IPS-NIHi7 (cell line): ENCODE results near the gene SZT2.
"Not testable (repeated sequence)": the region's sequence is repeated elsewhere in the genome, so short reads cannot be mapped to it uniquely, and the experiment has no call there.

Experiments
- DNase-seq: peaks from one replicate; pipeline ENCODE4 v3.0.0; 2012; ENCODE audit warnings: mixed read lengths; ENCODE audit errors: extremely low spot score

SZT2 gene

GRCh38 chr1:43363283-43363934 is 26.3 kb upstream of the SZT2 start:
- DNase-seq, result no peak

DNA sequence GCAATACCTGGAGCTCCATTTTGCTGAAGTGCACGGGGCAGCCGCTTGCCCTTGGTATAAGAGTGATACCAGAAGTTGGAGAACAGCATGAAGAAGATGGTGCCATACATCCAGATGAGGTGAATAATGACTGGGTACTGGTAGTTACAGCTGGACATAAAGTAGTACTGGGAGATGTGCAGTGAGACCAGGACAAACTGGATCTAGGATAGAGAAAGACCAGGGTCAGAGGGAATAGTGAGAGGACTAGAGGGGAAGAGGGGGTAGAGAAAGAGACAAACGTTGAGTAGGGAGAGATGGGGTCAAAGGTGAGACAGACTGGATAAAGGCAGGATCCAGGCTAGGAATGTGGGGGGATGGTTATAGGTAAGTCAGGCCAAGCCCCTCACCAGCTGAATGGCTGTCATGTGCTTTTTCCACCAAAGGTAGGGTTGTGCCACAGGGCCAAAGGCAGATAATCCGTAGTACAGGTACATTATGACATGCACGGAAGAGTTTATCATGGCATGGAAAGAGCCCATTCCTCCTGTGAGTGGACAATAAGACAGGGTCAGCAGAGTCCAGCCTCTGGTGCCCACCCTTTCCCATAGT is 25.7 kb upstream of the SZT2 start:
- DNase-seq, result no peak

- no peak for DNase-seq
These were observed 24.0 kb upstream of the SZT2 start for GRCh38 chr1:43365678-43366077.

DNA sequence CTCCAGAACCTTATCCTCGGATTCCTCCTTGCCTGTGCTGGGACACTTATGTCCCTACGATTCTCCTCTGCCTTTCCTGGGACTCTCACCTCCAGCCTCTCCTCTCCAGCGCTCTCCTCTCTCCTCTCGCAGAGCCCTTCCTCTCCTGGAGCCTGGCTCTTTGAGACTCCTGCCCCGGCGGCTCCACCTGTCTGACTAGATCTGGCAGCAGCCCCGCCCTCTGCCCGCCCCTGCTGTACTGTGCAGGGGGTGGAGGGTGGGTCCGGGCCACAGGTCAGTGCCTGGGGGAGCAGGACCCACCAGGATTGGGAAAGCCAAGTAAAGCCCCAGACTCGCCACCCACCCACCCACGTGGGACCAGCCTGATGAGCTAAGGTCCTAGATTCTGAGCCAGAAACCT is 23.5 kb upstream of the SZT2 start:
- DNase-seq, result peak; percentile 58

DNA sequence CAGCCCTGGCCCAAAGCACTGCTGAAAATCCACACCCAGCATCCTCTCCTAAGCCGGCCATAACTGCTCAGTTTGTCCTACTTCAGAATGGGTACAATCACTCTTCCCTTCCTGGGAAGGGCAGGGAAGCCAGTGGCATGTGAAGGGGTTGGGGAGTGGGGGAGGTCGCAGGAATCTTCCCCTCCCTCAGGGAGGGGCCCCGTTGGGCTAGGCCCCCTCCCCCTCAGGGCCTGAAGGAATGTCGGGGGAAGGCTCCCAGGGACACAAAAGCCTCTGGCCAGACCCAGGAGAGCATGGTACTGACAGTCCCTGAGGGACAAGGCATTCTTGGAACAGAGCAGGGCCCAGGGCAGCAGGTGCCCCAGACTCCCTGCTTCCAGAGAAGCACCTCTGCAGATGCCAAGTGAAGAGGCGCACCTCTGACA is 23.1 kb upstream of the SZT2 start:
- peak; percentile 25 for DNase-seq

GRCh38 chr1:43367026-43367903 is 22.4 kb upstream of the SZT2 start:
- DNase-seq, result peak; percentile 48

GRCh38 chr1:43367904-43368645 is 21.6 kb upstream of the SZT2 start, which contains the start of gene ELOVL1:
TSS of gene ELOVL1 (minus strand) at chr1:43368011. CDS start at chr1:43365609, 2,402 bp downstream.
- peak; percentile 97 for DNase-seq

DNA sequence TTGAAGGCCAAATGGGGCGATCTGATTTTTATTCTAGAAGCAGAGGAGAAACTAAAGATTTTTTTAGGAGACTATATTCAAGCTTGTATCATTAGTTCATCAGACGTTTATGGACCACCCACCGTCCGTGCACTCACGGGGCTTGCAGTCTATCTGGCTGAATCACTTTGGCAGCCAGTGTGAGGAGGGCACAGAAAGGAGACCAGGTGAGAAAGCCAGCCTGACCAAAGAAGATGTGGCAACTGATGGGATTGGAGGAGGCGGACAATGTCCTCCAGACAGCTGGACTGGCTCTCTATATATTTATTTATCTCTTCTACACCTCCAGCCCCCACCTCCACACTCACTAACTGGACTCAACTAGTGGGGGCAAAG is 21.1 kb upstream of the SZT2 start:
- DNase-seq, result no peak

- not testable (repeated sequence) for DNase-seq
These were observed 19.9 kb upstream of the SZT2 start for GRCh38 chr1:43369779-43370178.

DNA sequence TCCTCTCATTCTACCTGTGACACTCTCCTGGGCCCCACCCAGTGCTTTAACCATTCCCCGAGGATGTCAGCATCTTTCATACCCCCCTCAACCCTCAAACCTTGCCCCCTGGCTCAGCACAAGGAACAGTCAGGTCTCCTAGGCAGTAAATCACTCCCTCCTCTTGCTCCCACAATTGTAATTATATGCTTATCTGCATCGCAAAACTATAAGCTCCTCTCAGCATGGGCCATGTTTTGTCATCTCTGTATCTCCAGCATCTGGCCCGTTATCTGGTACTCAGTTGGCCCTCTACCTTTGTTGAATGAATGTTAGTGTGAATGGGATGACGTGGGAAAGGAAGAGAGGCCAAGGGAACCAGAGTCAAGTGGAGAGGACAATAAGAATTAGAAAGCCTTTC is 19.1 kb upstream of the SZT2 start:
- no peak for DNase-seq

DNA sequence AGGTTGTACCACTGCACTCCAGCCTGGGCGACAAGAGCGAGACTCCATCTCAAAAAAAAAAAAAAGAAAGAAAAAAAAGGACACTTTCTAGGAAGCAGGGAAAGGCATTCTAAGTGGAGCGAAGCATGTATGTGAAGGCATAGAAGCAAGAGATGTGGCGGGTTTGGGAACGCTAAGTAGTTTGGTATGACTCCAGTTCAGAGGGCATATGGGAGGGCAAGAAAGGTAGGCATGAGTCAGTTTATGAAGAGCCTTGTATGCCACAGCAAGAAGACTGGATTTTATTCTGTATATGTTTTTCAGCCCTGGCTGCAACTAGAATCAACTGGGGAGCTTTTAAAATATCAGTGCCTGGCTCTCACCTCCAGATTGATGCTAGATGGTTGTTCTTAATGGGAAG is 17.5 kb upstream of the SZT2 start:
- no peak for DNase-seq

GRCh38 chr1:43373066-43373940 is 16.4 kb upstream of the SZT2 start:
- no peak for DNase-seq

DNA sequence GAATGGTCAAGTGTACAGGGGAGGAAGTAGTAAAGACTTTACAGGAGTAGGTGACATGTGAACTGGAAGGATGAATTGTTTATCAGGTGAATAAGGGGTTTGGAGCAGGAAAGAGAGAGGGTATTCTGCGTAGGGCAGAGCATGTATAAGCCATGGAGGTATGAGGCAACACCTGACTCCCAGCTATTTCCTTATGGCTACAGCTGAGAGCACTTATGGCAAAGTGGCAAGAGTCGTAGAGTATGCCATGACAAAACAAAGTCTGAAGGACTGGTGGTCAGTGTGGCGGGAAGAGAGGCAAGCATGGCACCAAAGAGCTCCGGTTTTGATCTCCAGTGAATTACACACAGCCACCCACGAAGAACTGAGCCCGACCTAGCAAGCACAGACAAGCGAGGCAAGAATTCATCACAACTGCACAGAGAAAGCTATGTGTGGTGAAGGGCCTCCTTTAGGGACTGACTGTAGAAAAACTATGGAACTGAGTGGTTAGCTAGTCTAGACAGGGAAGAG is 12.9 kb upstream of the SZT2 start:
- DNase-seq, result no peak

DNA sequence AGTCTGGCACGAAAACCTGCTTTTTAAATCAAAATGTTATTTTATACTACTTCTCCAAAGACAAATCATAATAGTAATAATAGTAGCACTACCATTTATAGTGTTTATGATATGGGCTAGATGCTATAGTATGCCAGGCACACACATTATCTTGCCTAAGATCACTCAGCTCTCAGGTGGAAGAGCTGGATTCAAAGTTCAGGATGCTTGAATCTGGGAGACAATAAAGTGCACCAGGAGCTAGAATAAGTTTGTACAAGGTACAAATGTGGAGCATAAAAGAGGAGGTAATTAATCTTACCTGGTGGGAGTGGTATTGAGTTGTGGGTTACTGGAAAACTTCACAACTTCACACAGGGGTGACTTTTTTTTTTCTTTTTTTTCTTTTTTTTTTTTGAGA is 11.9 kb upstream of the SZT2 start:
- DNase-seq, result no peak

GRCh38 chr1:43379476-43379875 is 10.2 kb upstream of the SZT2 start:
- DNase-seq, result no peak

- DNase-seq, result no peak
These were observed 8.1 kb upstream of the SZT2 start for GRCh38 chr1:43381612-43382011.

- no peak for DNase-seq
These were observed 7.5 kb upstream of the SZT2 start for GRCh38 chr1:43382027-43382779.

DNA sequence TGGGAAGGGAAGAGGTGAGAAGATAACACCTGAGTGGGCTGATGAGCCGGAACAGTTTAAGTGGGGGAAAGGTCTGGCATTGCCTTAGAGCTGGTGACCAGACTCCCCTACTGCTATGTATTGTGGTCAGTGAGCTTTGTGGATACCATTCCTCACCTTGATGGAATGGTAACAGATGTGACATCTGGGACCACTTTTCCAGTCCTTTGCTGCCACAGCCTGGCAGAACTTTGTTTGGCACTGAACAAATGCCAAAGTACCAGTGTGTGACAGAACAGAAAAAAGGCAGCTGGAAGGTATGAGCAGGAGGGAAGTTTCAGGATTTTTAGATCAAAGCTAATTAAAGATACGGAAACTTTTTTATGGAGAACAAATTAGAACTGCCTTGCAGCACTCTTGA is 6.2 kb upstream of the SZT2 start:
- DNase-seq, result no peak

- DNase-seq, result no peak
These were observed 3.0 kb upstream of the SZT2 start for GRCh38 chr1:43386676-43387075.

DNA sequence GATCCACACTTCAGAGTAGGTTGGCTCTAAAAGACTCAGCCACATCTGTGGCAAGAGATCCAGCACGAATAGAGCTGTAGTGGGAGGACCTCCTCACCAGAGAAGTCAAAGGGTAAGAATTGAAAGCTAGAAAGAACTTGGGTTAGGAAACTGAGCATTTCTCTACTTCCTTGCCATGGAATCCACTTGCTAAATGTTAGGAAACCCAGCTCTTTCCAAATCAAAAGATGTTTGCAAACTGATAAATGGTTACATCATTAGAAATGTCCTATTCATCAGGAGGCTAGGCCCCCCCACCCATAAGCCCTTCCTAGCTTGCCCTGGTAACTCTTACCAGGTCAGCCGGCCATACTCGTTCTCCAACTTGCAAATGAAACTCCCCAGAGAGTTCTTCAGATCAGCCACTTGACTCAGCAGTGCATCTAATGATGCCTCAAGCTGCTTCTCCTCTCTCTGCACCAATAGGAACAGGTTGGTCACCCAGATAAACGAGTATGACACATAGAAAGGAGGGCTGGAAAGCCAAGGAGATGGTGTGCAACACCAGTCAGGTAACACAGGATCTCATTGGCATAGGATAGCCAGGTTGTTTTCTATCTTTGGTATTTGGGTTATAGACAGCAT is 1.6 kb upstream of the SZT2 start:
- DNase-seq, result no peak
